Left ventricle myocardium superior (tissue), 1 donor: Measurements from ENCODE around the gene LLCFC1. TPM values are rescaled to one million over a fixed set of nuclear protein-coding genes. Genes with fewer than 3 reads are reported as not detected.

Source experiments
- ATAC-seq: fragments of 200-7000 bp; cut with Tn5 transposase; one replicate; pipeline ENCODE4 v1.9.1; 2020; ENCODE audit warnings: mild to moderate bottlenecking, moderate library complexity
- DNase-seq: peaks from one replicate; pipeline ENCODE4 v3.0.0-alpha.2; 2020
- intact Hi-C: fragments of 100-400 bp; cut with micrococcal nuclease; formaldehyde crosslinking; loops from one replicate; pipeline ENCODE4 v1.11.0; 2022
- total RNA-seq: library from RNA; stranded (reverse); fragmentation: NEBNext Ultra II Directional; extraction: Animal tissue kit (Norgen Biotek cat#: 25700); gene quantifications from one replicate; pipeline ENCODE4 v1.2.1, GENCODE V29; 2021
- donor health status: DM: no; HTN: yes; CAD: no; lungs with severe emphysema.

LLCFC1 gene
- total RNA-seq, 1 donor from 2014 or later, result not detected

DNA sequence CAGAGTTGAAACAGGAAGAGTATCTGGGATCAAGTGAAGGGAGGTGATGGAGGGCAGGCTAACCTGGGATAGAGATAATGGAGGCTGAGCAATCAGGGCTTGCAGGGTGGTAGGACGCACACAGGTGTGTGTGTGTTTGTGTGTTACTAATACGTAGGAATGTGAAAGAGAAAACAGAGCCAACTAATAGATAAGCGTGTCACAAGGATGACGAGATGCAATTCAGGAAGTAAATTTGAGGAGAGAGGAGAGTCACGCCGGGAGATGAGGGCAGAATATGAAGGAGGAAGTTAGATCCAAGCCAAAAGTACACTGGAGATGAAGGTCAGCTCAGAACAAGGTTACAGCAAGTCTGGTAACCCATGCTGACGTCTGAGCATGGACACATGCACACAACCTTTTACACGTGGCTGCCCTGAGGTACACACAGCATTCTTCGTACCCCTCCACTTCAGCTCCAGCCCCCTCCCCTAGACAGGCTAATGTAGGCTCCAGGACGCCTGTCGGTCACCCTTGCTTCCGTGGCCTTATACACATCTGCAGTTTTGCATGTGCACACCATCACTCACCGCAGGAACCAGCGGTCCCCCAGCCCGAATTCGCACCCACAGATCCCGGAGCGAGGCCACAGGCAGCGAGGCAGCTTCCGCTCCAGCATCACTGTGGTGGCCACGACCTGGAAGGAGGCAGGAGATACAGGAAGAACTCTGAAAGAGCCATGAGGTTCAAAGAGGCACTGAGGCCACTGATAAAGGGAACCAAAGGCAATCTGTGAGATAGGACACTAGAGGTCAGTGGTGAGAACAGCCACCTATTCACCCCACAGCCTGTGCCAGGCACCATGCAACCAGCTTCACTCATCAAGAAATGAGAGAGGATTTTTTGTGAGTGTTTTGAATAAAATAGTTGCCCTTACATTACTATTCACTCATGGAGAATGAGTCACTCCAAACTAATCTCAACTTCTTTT is 30.1 kb upstream of the LLCFC1 start:
- ATAC-seq, result no peak
- intact Hi-C loops, result no loop called here
- DNase-seq, result no peak

DNA sequence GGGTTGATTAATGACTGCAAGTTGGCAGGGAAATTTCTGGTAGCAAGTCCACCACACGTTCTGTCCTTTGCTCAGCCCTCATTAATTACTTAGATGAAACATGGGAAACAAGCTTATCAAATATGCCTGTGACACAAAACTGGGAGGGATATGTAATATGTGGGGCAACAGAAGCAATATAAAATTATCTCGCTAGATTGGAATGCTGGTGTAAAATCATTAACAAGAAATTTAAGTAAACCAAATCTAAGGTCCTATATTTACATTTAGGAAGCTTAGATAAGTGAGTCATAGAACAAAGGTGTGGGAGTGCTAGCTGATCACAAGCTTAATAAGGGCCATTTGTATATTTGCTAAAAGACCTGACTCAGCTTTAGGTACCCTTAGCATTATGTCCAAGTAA is 29.3 kb upstream of the LLCFC1 start:
- ATAC-seq, result no peak
- intact Hi-C loops, result no loop called here
- DNase-seq, result no peak

DNA sequence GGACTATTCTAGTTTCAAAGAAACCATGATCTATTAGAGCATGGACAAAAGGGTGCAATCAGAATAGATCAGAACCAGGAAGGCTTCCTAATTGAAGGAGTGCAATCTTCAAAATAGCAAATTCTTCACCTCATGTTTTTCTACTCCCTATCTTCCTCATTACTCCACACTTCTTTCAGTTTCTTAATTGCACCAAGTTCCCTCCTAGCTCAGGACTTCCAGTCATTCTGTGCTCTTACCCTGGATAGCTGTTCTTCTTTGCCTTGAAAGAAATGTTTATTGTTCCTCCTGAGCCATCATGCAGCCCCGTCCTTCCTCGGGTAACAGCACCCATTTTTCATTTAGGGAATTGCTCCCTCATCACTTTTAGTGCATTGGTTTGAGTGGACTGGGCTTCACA is 28.8 kb upstream of the LLCFC1 start:
- ATAC-seq (no peak), DNase-seq (no peak)
- intact Hi-C loops, result no loop called here

DNA sequence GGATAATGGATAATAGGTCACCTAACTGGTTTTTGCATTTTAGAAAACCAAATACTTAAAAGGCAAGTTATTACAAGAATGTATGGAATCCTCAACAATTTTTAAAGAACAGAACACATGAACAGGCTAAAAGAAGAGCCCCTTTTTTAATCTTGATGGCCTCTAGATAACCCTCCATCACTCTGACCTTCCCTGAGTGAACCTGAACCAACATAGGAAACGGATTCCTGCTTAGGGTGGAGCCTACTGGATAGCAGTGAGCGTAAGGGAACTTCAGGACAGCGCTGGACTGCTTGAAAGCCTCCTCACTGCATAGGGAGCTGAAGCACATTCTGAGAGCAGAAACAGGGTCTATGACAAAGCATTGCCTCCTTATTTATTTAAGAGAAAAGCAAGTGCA is 26.2 kb upstream of the LLCFC1 start:
- DNase-seq, result no peak
- intact Hi-C loops, result no loop called here
- ATAC-seq, result no peak

DNA sequence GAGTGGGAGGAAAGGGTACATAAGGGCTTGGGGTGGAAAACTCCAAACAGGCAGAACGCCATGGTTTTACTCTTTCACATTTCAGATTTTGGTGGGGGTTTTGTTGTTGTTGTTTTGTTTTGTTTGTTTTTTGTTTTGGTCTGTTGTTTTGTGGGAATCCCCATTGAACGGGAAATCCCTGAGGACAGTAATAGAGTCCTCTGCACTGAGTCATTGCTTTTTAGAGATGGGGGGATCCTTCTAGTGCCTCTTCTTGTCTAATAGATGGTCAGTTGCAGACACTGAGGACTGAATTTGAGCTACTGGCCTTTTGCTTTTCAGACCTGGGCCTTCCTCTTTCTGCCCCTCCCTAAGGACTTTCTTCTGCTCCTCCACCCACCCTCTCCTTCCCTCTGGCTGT is 25.7 kb upstream of the LLCFC1 start:
- DNase-seq (no peak), ATAC-seq (no peak)
- intact Hi-C loops, result no loop called here

DNA sequence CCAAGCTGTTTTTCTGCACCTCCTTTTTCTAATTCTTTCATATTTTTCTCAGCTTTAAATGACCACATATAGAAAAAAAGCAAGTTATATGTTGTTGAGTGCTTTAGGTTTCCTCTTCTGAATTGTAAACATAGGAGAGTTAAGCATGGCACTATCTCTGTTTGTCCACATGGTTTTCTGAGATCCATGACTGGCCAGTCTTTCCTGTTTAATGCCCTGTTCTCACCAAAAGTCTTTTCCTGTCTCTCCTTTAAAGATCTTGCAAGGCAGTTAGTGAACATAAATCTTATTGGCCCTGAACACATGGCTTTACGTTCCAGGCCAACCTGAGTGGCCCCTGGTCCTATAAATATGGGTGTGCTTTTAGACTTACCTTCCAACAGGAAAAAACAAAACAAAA is 25.2 kb upstream of the LLCFC1 start:
- ATAC-seq, result no peak
- intact Hi-C loops, result no loop called here
- DNase-seq, result no peak

DNA sequence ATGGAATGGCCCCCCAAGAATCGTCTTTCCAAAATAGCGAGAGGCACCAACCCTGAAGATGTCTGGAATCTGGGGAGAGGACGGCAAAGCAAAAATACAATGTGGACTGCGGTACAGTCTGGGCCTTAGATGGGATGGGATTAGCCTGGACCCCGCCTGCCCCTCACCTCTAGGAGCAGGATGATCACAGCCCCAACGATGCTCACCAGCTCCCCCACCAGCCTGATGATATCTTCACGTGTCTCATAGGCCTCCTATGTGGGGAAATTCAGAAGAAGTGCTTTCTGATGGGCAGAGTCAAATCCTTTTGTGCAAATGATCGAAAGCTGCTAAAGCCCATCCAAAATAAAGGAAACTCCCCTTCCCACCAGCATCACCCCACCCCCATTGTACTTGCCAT is 24.0 kb upstream of the LLCFC1 start:
- ATAC-seq, result no peak
- intact Hi-C loops, result no loop called here
- DNase-seq, result no peak

DNA sequence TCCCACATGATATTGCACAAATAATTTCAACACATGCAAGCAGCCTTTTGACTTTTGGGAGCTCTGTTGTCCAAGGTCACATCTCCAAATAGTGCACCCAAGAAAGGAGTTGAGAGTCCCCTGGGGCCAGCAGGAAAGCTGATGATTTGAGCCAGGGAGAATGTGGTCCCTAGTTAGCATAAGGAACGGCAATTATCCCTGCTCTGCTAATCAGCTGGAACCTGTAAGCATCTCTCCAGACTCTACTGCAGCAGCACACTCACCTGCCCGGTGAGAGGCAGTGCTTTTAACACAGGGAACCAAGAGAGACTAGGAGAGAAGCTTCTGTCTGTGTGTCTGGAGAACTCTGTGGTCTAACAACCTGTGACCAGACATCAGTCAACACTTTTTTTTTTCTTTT is 22.8 kb upstream of the LLCFC1 start:
- intact Hi-C loops, result no loop called here
- no peak for DNase-seq
- ATAC-seq, result no peak

DNA sequence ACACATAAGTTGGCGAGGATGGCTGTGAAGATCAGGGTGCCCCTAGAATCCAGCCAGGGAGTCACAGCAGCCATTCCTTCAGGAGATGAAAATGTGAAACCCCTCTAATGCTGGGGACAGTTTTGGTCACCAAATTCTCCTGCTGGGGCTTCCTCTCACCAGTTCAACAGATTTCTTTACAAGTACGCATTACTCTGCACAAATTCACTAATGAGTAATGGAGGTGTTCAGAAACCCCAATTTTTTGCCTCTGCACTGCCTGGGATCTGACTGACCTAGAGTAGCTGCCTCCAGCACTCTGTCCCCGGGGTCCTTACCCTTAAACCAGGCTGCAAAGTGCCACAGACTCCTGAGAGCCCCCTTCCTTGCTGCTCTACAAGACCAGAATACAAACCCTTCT is 21.8 kb upstream of the LLCFC1 start:
- ATAC-seq (no peak), DNase-seq (no peak)
- intact Hi-C loops, result no loop called here

DNA sequence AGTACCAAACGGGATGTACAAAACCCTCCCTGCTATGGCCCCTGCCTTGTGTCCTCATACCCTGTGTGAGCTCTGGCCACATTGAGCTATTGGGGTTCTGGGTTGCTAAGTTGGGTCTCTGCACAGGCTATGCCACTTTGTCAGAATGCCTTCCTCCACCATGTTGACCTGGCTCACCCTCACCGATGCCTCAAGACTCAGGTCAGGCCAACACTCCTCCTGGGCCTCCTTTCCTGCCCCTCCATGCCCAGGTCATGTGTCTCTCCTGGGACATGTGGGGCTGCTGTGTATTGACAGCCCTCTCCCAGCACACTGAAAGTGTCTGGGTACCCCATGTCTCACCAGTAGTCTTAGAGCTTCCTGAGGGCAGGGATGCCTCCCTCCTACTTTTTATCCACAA is 20.4 kb upstream of the LLCFC1 start:
- ATAC-seq (no peak), DNase-seq (no peak)
- intact Hi-C loops, result no loop called here

DNA sequence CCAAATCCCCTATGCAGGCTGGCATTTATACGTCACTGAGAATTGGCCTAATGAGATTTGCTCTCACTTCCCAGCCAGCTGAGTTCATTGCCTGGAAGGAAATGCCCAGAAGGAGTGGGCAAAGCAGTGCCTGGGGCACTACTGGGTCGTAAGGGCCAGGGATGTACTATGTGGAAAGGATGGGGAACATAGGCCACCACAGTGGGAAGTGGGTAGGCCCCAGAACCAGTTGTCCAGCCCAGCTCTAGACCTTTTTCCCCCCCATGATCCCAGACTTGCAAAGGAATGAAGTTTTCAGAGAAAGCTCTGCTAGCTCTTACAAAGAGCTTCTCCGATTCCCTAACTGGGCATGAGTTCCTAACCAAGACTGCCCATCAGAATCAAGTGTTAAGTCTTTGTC is 19.6 kb upstream of the LLCFC1 start:
- intact Hi-C loops, result no loop called here
- ATAC-seq, result no peak
- no peak for DNase-seq

DNA sequence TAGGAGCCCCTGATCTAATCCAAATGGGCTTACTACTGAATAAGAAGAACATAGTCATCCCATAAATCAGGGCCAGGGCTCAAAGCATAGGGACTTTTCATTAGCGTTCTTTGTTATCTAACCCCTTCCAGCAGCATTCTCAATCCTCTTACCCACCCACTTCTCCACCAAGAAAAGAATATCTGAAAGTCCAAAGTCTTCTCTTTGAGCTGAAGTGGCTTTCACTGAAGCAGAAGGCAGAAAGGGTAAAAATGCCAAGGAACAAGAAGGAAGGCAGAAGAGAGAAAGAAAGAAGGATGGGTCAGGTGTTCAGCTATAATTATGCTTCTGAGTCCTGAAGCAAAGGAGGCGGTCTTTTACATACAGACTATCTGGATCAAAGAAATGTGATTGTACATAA is 15.9 kb upstream of the LLCFC1 start:
- DNase-seq, result no peak
- intact Hi-C loops, result no loop called here
- no peak for ATAC-seq

DNA sequence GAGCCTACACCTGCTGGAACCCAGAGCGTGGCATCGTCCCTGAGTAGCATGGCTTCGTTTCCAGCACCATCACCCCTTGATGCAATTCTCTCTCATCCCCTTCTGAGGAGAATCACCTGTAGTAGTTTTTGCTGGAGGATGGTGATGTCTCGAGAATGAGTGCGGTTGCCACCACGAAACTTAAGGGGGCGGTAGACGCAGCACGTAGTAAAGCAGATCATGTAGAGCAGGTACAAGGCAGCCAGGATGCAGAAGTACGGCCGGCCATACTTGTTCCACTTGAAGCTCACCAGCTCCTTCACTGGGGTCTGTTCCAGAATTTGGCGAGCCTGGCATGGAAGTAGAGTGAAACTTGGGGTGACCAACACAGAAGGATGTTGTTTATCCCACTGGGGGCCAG is 13.9 kb upstream of the LLCFC1 start:
- DNase-seq (no peak), ATAC-seq (no peak)
- intact Hi-C loops, result no loop called here

DNA sequence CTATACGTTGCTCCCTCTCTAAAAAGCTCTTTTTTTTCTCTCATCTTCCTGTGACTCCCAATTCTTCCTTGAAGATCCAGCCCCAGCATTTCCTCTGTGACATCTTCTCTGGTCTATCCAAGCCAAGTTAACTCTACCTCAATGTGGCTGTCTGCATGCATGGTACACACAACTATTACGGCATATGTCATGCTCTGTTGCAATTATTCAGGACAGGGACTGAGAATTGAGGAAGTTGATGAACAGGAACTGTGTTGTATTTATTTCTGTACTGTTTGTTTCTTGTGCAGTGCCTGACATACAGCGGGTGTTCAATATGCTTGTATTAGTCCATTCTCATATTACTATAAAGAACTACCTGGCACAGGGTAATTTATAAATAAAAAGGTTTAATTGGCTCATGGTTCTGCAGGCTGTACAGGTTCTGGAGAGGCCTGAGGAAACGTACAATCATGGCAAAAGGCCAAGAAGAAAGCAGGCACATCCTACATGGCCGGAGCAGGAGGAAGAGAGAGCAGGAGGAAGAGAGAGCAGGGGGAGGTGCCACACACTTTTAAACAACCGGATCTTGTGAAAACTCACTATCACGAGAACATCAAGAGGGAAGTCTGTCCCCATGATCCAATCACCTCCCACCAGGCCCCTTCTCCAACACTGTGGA is 12.1 kb upstream of the LLCFC1 start:
- peak; percentile 61 for ATAC-seq
- intact Hi-C loops, result no loop called here
- no peak for DNase-seq

DNA sequence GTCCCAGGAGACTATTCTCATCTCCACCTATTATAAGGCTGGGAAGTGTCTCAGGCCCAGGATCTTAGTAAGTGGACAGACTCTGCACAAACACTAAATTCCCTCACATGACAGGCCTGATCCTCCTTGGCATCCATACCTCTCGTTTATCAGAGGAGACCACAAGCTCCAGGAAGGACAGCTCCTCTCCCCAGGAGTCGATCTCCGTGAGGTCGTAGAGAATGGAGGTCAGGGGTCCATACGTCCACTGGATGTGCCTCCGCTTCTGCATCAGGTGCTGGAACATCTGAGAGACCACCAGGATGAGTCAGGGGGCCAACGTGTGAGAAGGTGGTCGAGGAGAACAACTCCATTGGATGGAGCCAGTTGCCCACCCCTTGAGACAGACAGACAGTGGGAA is 11.3 kb upstream of the LLCFC1 start:
- DNase-seq (no peak), ATAC-seq (no peak)
- intact Hi-C loops, result no loop called here

DNA sequence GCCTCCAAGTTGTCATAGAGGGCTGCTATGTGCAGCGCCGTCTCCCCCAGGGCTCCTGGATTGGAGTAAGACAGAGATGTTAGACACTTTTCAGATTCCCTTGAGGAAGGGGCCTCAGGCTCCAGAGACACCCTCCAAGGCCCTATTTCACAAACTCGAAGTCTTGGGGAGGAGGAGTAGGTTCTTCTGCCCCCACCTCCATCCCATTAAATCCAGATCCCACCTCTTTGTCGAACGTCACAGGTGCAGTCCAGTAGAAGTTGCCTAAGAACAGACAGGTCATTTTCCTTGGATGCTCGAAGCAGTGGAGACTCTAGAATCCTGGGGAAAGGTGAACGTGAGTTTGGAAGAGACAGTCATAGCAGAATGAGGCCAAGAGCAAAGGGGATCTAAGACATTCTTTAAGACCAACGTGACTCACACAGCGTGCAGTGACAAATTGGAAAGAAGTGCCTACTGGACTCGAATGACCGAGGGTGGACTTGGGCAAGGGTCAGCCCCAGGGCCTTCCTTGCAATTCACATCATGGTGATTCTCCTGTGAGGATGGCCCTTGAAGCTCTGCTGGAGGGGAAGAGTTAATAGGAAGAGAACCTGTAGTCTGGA is 9.1 kb upstream of the LLCFC1 start:
- intact Hi-C loops, result no loop called here
- DNase-seq (no peak), ATAC-seq (no peak)

DNA sequence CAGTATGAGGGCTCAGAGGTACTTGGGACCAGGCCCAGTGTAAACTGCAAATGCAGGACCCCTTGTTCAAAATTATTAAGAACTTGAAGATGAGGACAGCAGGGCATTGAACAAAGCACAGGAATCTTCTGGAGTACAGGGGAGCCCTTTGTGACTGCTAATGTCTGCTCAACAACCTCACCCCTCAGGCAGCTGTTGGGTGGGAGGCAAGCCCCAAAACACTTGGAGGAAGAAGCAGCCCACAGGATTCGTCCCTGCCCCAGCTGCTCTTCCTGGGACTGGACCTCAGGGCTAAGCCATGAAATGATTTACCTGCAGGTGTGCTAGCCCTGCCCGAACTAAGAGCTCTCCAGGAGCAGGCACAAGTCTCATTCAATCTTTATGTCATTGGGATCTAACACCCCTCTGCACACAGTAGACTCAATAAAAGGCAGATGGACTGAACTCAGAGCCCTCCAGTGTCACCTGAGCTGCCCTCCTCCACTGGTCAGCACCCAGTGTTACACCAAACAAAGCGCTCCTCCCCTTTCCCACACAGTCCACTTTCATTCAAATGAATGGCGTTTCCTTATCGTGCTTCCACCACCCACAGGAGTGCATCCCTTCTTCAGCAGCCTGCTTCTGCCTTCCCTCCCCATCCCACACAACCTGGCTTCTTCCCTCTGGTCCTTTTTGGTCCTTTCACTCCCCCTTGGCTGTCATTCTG is 6.7 kb upstream of the LLCFC1 start:
- ATAC-seq, result no peak
- intact Hi-C loops, result no loop called here
- no peak for DNase-seq

DNA sequence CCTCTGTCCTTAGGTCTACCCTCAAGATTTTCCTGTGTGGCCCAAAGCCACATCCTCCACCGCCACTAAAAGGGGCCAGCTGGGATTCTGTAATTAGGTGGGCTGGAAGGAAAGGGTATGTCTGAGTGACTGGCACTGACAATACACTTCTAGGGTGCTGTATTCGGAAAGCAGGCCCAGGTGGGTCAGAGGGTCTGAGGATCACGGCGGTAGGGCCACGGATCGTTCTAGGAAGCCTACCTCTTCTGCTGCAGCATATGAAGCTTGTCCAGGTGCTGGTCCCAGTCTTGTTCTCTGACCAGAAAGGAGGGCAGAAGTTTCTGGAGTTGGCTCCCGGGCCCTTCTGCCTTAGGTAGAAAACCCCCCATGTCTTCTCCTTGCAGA is 6.2 kb upstream of the LLCFC1 start:
- DNase-seq (no peak), ATAC-seq (no peak)
- intact Hi-C loops, result no loop called here

DNA sequence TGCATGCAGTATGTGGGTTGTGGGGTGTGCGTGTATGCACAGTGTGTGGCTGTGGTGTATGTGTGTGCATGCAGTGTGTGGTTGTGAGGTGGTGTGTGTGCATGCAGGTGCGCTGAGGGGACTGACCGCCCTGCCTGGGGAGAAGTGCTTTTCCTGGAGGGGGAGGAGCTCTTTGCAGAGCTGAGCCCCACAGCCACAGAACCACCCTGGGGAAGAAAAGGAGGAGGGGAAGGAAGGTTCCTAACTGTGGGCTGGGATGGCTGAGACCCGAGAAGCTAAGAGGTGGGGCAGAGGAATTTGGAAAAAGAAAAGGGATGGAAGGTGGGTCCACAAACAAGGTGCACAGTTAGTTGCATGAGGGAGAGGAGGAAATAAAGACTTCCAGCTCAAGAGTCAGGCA is 5.7 kb upstream of the LLCFC1 start, which contains the start of gene TRPV5:
Gene TRPV5, minus strand, starts transcription at position 123 of the 400 bp plus-strand sequence. CDS start 287 bp downstream, outside the sequence.
- DNase-seq, result no peak
- intact Hi-C loops, result no loop called here
- no peak for ATAC-seq

DNA sequence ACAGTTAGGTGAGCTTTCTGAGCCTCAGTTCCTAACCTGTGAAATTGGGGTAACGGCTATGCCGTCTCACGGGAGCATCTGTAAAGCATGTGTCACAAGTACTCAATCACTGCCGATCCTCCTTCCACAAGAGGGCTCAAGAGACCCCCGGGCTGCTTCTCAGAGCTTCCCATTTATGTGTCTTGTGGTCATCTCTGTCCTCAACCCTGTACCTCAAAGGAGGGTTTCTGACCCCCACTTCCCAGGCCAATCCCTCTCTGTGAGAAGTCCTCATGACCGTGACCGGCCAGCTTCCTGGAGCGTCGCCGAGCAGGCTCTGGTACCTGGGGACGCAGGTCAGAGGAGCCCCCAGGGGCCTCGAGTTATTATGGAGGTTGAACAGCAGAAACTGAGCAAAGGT is 5.2 kb upstream of the LLCFC1 start:
- no peak for DNase-seq
- intact Hi-C loops, result no loop called here
- ATAC-seq, result no peak
